ENCODE results near the gene ST7.

The ST7 gene

GRCh38 chr7:117068511-117069145 is 115.3 kb downstream of the ST7 start:
- H3K9me3 ChIP-seq (ENCODE audit: control insufficient read depth, low read length), result no peaks in the 10 kb centered on the region
- H3K27ac ChIP-seq (ENCODE audit: insufficient read depth, low read length, poor library complexity, severe bottlenecking), result no peak overlapping the region
- H3K36me3 ChIP-seq (ENCODE audit: control insufficient read depth, insufficient read depth, low read length), result no peaks in the 10 kb centered on the region
- H3K4me3 ChIP-seq (ENCODE audit: insufficient read depth, low read depth, low read length, poor library complexity, severe bottlenecking), result no peak overlapping the region
- DNase-seq, result no peak
- no peaks in the 10 kb centered on the region for H3K4me1 ChIP-seq (ENCODE audit: control insufficient read depth, insufficient read depth, low read length, poor library complexity, severe bottlenecking)
- H3K27me3 ChIP-seq (replicated peaks; ENCODE audit: control insufficient read depth, insufficient read depth, low read length, poor library complexity, severe bottlenecking), result no peaks in the 10 kb centered on the region

GRCh38 chr7:117069379-117069778 is 116.1 kb downstream of the ST7 start:
- Histone ChIP-seq H3K27ac (ENCODE audit: insufficient read depth, low read length, poor library complexity, severe bottlenecking) (no peak overlapping the region), H3K4me1 (ENCODE audit: control insufficient read depth, insufficient read depth, low read length, poor library complexity, severe bottlenecking) (no peaks in the 10 kb centered on the region)

GRCh38 chr7:117071551-117071950 is 118.2 kb downstream of the ST7 start:
- Histone ChIP-seq H3K4me3 (ENCODE audit: insufficient read depth, low read depth, low read length, poor library complexity, severe bottlenecking) (no peak overlapping the region), H3K27me3 (replicated peaks; ENCODE audit: control insufficient read depth, insufficient read depth, low read length, poor library complexity, severe bottlenecking) (no peaks in the 10 kb centered on the region), H3K4me1 (ENCODE audit: control insufficient read depth, insufficient read depth, low read length, poor library complexity, severe bottlenecking) (no peaks in the 10 kb centered on the region), H3K36me3 (ENCODE audit: control insufficient read depth, insufficient read depth, low read length) (no peaks in the 10 kb centered on the region), H3K27ac (ENCODE audit: insufficient read depth, low read length, poor library complexity, severe bottlenecking) (no peak overlapping the region), H3K9me3 (ENCODE audit: control insufficient read depth, low read length) (no peaks in the 10 kb centered on the region)
- DNase-seq, result no peak

More at GRCh38 chr7:117069379-117069778, 116.1 kb downstream of the ST7 start:
- Histone ChIP-seq H3K36me3 (ENCODE audit: control insufficient read depth, insufficient read depth, low read length) (no peaks in the 10 kb centered on the region), H3K27me3 (replicated peaks; ENCODE audit: control insufficient read depth, insufficient read depth, low read length, poor library complexity, severe bottlenecking) (no peaks in the 10 kb centered on the region), H3K4me3 (ENCODE audit: insufficient read depth, low read depth, low read length, poor library complexity, severe bottlenecking) (no peak overlapping the region), H3K9me3 (ENCODE audit: control insufficient read depth, low read length) (no peaks in the 10 kb centered on the region)
- DNase-seq, result no peak

- H3K36me3 ChIP-seq (ENCODE audit: control insufficient read depth, insufficient read depth, low read length), result no peaks in the 10 kb centered on the region
- H3K27ac ChIP-seq (ENCODE audit: insufficient read depth, low read length, poor library complexity, severe bottlenecking), result no peak overlapping the region
- no peaks in the 10 kb centered on the region for H3K9me3 ChIP-seq (ENCODE audit: control insufficient read depth, low read length)
- H3K4me1 ChIP-seq (ENCODE audit: control insufficient read depth, insufficient read depth, low read length, poor library complexity, severe bottlenecking), result no peaks in the 10 kb centered on the region
- no peaks in the 10 kb centered on the region for H3K27me3 ChIP-seq (replicated peaks; ENCODE audit: control insufficient read depth, insufficient read depth, low read length, poor library complexity, severe bottlenecking)
- no peak overlapping the region for H3K4me3 ChIP-seq (ENCODE audit: insufficient read depth, low read depth, low read length, poor library complexity, severe bottlenecking)
- DNase-seq, result no peak
Measured at GRCh38 chr7:117072620-117073118, 119.4 kb downstream of the ST7 start.

GRCh38 chr7:117074378-117074777 is 121.1 kb downstream of the ST7 start:
- no peaks in the 10 kb centered on the region for H3K4me1 ChIP-seq (ENCODE audit: control insufficient read depth, insufficient read depth, low read length, poor library complexity, severe bottlenecking)
- H3K4me3 ChIP-seq (ENCODE audit: insufficient read depth, low read depth, low read length, poor library complexity, severe bottlenecking), result no peak overlapping the region
- no peaks in the 10 kb centered on the region for H3K36me3 ChIP-seq (ENCODE audit: control insufficient read depth, insufficient read depth, low read length)
- no peaks in the 10 kb centered on the region for H3K27me3 ChIP-seq (replicated peaks; ENCODE audit: control insufficient read depth, insufficient read depth, low read length, poor library complexity, severe bottlenecking)
- H3K9me3 ChIP-seq (ENCODE audit: control insufficient read depth, low read length), result no peaks in the 10 kb centered on the region
- H3K27ac ChIP-seq (ENCODE audit: insufficient read depth, low read length, poor library complexity, severe bottlenecking), result no peak overlapping the region
- no peak for DNase-seq

GRCh38 chr7:117075934-117076333 is 122.6 kb downstream of the ST7 start:
- no peaks in the 10 kb centered on the region for H3K4me1 ChIP-seq (ENCODE audit: control insufficient read depth, insufficient read depth, low read length, poor library complexity, severe bottlenecking)
- no peak overlapping the region for H3K4me3 ChIP-seq (ENCODE audit: insufficient read depth, low read depth, low read length, poor library complexity, severe bottlenecking)
- H3K36me3 ChIP-seq (ENCODE audit: control insufficient read depth, insufficient read depth, low read length), result no peaks in the 10 kb centered on the region
- no peak for DNase-seq
- no peak overlapping the region for H3K27ac ChIP-seq (ENCODE audit: insufficient read depth, low read length, poor library complexity, severe bottlenecking)
- no peaks in the 10 kb centered on the region for H3K27me3 ChIP-seq (replicated peaks; ENCODE audit: control insufficient read depth, insufficient read depth, low read length, poor library complexity, severe bottlenecking)
- no peaks in the 10 kb centered on the region for H3K9me3 ChIP-seq (ENCODE audit: control insufficient read depth, low read length)

GRCh38 chr7:117076426-117076943 is 123.2 kb downstream of the ST7 start:
- Histone ChIP-seq H3K27me3 (replicated peaks; ENCODE audit: control insufficient read depth, insufficient read depth, low read length, poor library complexity, severe bottlenecking) (no peaks in the 10 kb centered on the region), H3K9me3 (ENCODE audit: control insufficient read depth, low read length) (no peaks in the 10 kb centered on the region), H3K4me1 (ENCODE audit: control insufficient read depth, insufficient read depth, low read length, poor library complexity, severe bottlenecking) (no peaks in the 10 kb centered on the region), H3K4me3 (ENCODE audit: insufficient read depth, low read depth, low read length, poor library complexity, severe bottlenecking) (no peak overlapping the region), H3K27ac (ENCODE audit: insufficient read depth, low read length, poor library complexity, severe bottlenecking) (no peak overlapping the region), H3K36me3 (ENCODE audit: control insufficient read depth, insufficient read depth, low read length) (no peaks in the 10 kb centered on the region)
- no peak for DNase-seq

- no peaks in the 10 kb centered on the region for H3K36me3 ChIP-seq (ENCODE audit: control insufficient read depth, insufficient read depth, low read length)
- no peak for DNase-seq
- no peak overlapping the region for H3K4me3 ChIP-seq (ENCODE audit: insufficient read depth, low read depth, low read length, poor library complexity, severe bottlenecking)
- H3K9me3 ChIP-seq (ENCODE audit: control insufficient read depth, low read length), result no peaks in the 10 kb centered on the region
- H3K27me3 ChIP-seq (replicated peaks; ENCODE audit: control insufficient read depth, insufficient read depth, low read length, poor library complexity, severe bottlenecking), result no peaks in the 10 kb centered on the region
- H3K27ac ChIP-seq (ENCODE audit: insufficient read depth, low read length, poor library complexity, severe bottlenecking), result no peak overlapping the region
- H3K4me1 ChIP-seq (ENCODE audit: control insufficient read depth, insufficient read depth, low read length, poor library complexity, severe bottlenecking), result no peaks in the 10 kb centered on the region
Measured at GRCh38 chr7:117077658-117078057, 124.4 kb downstream of the ST7 start.

- Histone ChIP-seq H3K9me3 (ENCODE audit: control insufficient read depth, low read length) (no peaks in the 10 kb centered on the region), H3K27ac (ENCODE audit: insufficient read depth, low read length, poor library complexity, severe bottlenecking) (no peak overlapping the region), H3K4me1 (ENCODE audit: control insufficient read depth, insufficient read depth, low read length, poor library complexity, severe bottlenecking) (peaks cover 8% of the 10 kb centered on the region), H3K27me3 (replicated peaks; ENCODE audit: control insufficient read depth, insufficient read depth, low read length, poor library complexity, severe bottlenecking) (no peaks in the 10 kb centered on the region), H3K36me3 (ENCODE audit: control insufficient read depth, insufficient read depth, low read length) (no peaks in the 10 kb centered on the region), H3K4me3 (ENCODE audit: insufficient read depth, low read depth, low read length, poor library complexity, severe bottlenecking) (no peak overlapping the region)
- DNase-seq, result no peak
Measured at GRCh38 chr7:117082647-117083046, 129.3 kb downstream of the ST7 start.

- Histone ChIP-seq H3K4me3 (ENCODE audit: insufficient read depth, low read depth, low read length, poor library complexity, severe bottlenecking) (no peak overlapping the region), H3K27me3 (replicated peaks; ENCODE audit: control insufficient read depth, insufficient read depth, low read length, poor library complexity, severe bottlenecking) (no peaks in the 10 kb centered on the region), H3K36me3 (ENCODE audit: control insufficient read depth, insufficient read depth, low read length) (no peaks in the 10 kb centered on the region), H3K27ac (ENCODE audit: insufficient read depth, low read length, poor library complexity, severe bottlenecking) (no peak overlapping the region), H3K4me1 (ENCODE audit: control insufficient read depth, insufficient read depth, low read length, poor library complexity, severe bottlenecking) (peaks cover 8% of the 10 kb centered on the region), H3K9me3 (ENCODE audit: control insufficient read depth, low read length) (no peaks in the 10 kb centered on the region)
- no peak for DNase-seq
Measured at GRCh38 chr7:117083648-117084047, 130.3 kb downstream of the ST7 start.
